HEK293T (cell line): ENCODE results near the gene FAM217B.

Source experiments
- CTCF ChIA-PET: fragments of 350-600 bp; formaldehyde crosslinking; extraction: SDS; loops from one replicate; lab custom pipeline; 2021; ENCODE audit warnings: antibody characterized with exemption, inconsistent platforms; lab: Yijun Ruan, JAX
- POLR2A ChIA-PET: fragments of 350-600 bp; formaldehyde crosslinking; extraction: SDS; loops from one replicate; lab custom pipeline; 2020; ENCODE audit warnings: antibody characterized with exemption, inconsistent platforms; lab: Yijun Ruan, JAX
- DNase-seq: peaks from one replicate; pipeline ENCODE4 v3.0.0; 2012; ENCODE audit warnings: mixed read lengths; ENCODE audit errors: extremely low spot score
- ARNT ChIP-seq: fragments of 450-650 bp; IDR thresholded peaks from 2 replicates; pipeline ENCODE4 v1.6.1; 2017; ENCODE audit warnings: mild to moderate bottlenecking
- BHLHE40 ChIP-seq: fragments of 450-650 bp; IDR thresholded peaks from 2 replicates; pipeline ENCODE4 v1.6.1; 2016; ENCODE audit warnings: mild to moderate bottlenecking, moderate library complexity, borderline replicate concordance
- CTBP1 ChIP-seq: fragments of 450-650 bp; IDR thresholded peaks from 2 replicates; pipeline ENCODE4 v1.6.1; 2016; ENCODE audit warnings: borderline replicate concordance
- ELF4 ChIP-seq: fragments of 450-650 bp; IDR thresholded peaks from 2 replicates; pipeline ENCODE4 v1.6.1; 2017; ENCODE audit warnings: antibody characterized with exemption
- FOXA1 ChIP-seq: fragments of 450-650 bp; IDR thresholded peaks from 2 replicates; pipeline ENCODE4 v1.6.1; 2016; ENCODE audit warnings: mild to moderate bottlenecking
- FOXK2 ChIP-seq: fragments of 450-650 bp; IDR thresholded peaks from 2 replicates; pipeline ENCODE4 v1.6.1; 2016; ENCODE audit warnings: mild to moderate bottlenecking
- FOXM1 ChIP-seq: fragments of 450-650 bp; IDR thresholded peaks from 2 replicates; pipeline ENCODE4 v1.6.1; 2017; ENCODE audit warnings: mild to moderate bottlenecking, borderline replicate concordance
- HDGF ChIP-seq: fragments of 450-650 bp; IDR thresholded peaks from 2 replicates; pipeline ENCODE4 v1.6.1; 2017; ENCODE audit warnings: antibody characterized with exemption, borderline replicate concordance
- L3MBTL2 ChIP-seq: fragments of 450-650 bp; conservative IDR thresholded peaks from 2 replicates; pipeline ENCODE4 v1.6.1; 2016; ENCODE audit warnings: mild to moderate bottlenecking
- LEF1 ChIP-seq: fragments of 450-650 bp; IDR thresholded peaks from 2 replicates; pipeline ENCODE4 v1.6.1; 2017; ENCODE audit warnings: mild to moderate bottlenecking, borderline replicate concordance
- NFRKB ChIP-seq: fragments of 450-650 bp; IDR thresholded peaks from 2 replicates; pipeline ENCODE4 v1.6.1; 2016; ENCODE audit warnings: mild to moderate bottlenecking, moderate library complexity
- SP1 ChIP-seq: fragments of 450-650 bp; IDR thresholded peaks from 2 replicates; pipeline ENCODE4 v1.6.1; 2017
- SUZ12 ChIP-seq: fragments of 450-650 bp; IDR thresholded peaks from 2 replicates; pipeline ENCODE4 v1.6.1; 2016; ENCODE audit warnings: mild to moderate bottlenecking
- TARDBP ChIP-seq: fragments of 450-650 bp; IDR thresholded peaks from 2 replicates; pipeline ENCODE4 v1.6.1; 2016
- ZNF384 ChIP-seq: fragments of 450-650 bp; IDR thresholded peaks from 2 replicates; pipeline ENCODE4 v1.6.1; 2016
- TF ChIP-seq, protein P1 (sequence below): fragments of 450-650 bp; IDR thresholded peaks from 2 replicates; pipeline ENCODE4 v1.6.1; 2016

The FAM217B gene

DNA sequence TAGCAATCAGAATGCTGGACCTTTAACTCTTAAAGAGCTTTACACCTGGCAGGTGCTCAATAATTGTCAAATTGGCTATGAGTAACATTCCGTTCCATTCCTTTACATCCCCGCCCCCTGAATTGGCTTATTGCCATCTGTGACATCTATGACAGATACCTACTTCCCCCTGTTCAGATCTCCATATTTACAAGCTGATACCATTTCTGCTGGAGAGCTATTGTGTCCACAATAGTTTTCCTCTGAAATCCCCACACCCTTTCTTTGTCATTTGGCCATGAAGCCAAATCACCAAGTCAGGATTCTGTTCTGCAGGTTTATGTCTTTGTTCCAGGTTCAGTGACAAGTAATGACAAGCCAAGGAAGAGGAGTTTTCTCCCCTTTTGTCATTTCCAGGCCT, 21.2 kb downstream of the FAM217B start:
- ChIA-PET CTCF (no interaction called here), POLR2A (interaction anchor here (0.6 kb wide), 1 partner anchor 20 kb away, joined by 3 read pairs; no protein-coding TSS in a partner anchor)
- TF ChIP-seq NFRKB (no peak), L3MBTL2 (no peak), SP1 (no peak), ARNT (no peak), FOXK2 (no peak), CTBP1 (no peak), LEF1 (no peak), FOXM1 (no peak), ELF4 (no peak)
- TF ChIP-seq, protein P1, sequence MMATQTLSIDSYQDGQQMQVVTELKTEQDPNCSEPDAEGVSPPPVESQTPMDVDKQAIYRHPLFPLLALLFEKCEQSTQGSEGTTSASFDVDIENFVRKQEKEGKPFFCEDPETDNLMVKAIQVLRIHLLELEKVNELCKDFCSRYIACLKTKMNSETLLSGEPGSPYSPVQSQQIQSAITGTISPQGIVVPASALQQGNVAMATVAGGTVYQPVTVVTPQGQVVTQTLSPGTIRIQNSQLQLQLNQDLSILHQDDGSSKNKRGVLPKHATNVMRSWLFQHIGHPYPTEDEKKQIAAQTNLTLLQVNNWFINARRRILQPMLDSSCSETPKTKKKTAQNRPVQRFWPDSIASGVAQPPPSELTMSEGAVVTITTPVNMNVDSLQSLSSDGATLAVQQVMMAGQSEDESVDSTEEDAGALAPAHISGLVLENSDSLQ, result no peak
- DNase-seq, result no peak

DNA sequence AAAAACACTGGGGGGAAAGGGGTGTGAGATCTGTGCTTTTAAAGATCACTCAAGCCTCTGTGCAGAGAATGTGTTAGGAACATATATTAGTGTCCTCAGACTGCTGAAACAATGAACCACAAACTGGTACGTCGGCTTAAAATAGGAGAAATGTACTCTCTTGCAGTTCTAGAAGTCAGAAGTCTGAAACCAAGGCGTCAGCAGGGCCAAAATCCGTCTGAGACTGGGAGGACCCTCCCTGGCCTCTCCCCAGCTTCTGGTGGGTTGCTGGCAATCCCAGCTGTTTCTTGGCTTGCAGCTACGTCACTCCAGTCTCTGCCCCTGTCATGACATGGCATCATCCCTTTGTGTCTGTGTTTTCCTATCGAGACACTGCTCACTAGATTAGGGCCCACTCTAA, 22.0 kb downstream of the FAM217B start:
- ChIA-PET CTCF (no interaction called here), POLR2A (no interaction called here)
- TF ChIP-seq L3MBTL2 (no peak), CTBP1 (no peak), FOXM1 (no peak), ELF4 (no peak), ZNF384 (no peak), TARDBP (no peak), BHLHE40 (no peak)
- no peak for DNase-seq

DNA sequence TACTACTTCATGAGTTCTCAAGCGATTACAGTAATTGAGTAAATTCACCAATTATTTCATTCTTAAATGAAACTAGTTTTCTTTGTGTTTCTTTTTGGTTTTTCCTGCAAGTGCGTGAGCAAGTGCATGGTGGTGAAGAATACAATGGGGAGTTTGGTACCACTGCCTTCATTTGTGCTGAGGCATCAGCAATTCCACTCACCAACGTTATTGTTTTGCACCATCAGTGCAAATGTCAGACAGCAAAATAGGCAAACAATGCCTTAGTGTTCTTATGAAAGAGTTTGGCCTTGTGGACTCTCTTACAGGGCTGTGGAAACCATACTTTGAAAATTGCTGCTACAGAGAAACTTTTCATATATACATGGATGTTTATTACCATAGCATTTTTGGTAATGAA, 26.2 kb downstream of the FAM217B start:
- TF ChIP-seq ZNF384, result no peak
- DNase-seq, result no peak
- ChIA-PET POLR2A (no interaction called here), CTCF (no interaction called here)

DNA sequence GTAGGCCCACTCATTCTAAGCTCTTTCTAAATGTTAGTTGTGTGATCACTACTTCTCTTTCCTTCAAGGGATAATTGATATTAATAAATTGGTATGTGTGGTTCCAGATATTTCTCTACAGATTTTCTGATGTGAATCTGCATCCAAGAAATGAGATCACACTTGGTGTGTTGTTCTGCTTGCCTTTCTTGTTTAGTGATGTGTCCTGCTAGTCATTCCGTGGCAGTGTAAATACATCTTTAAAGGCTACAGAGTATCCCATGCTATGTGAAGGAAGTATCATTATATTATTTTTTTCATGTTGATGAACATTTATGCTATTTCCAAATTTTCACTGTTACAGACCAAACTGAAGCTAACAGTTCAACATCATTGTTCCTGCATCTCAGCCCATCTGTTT, 31.2 kb downstream of the FAM217B start:
- no peak for DNase-seq
- POLR2A ChIA-PET, result no interaction called here
- CTCF ChIA-PET, result no interaction called here
- TF ChIP-seq BHLHE40 (no peak), HDGF (no peak), L3MBTL2 (no peak), FOXA1 (no peak), NFRKB (no peak), SP1 (no peak)

DNA sequence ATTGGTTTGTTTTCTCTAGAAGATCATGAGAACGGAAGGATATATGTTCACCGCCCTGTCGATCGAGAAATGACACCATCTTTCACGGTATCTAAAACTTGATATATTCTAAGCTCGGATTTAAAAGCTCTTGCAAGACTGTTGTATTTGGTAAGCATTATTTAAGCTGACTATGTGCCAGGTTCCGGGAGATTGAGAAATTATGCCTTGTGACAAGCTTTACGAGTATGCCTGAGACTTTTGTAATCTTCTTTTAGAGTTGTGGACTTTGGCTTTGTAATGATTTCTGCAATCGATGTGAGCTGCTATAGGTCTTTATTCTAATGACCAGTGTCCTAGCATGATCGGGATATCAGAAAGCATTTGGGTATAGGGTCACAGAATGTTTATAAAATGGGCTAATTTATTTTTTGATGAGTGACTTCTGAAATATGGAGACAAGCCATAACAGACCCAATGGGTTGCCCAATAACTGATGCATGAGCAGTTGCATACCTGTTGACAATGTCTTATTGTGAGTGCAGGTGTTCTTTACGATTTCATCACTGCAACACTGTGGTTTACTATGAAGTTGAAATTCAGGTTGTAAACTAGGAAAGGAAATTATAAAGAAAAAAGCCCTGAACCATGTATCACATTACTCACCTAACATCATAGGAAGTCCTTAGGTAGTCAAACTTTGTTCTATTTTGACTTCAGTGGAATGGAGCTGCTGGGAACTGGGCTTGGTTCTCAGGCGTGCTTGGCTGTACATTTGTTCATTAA, 32.0 kb downstream of the FAM217B start:
- ChIA-PET POLR2A (no interaction called here), CTCF (no interaction called here)
- no peak for DNase-seq
- TF ChIP-seq L3MBTL2, result no peak
- TF ChIP-seq HDGF, result no peak
- no peak for TF ChIP-seq SUZ12
- TF ChIP-seq ARNT, result no peak
- no peak for TF ChIP-seq FOXA1
- no peak for TF ChIP-seq LEF1

DNA sequence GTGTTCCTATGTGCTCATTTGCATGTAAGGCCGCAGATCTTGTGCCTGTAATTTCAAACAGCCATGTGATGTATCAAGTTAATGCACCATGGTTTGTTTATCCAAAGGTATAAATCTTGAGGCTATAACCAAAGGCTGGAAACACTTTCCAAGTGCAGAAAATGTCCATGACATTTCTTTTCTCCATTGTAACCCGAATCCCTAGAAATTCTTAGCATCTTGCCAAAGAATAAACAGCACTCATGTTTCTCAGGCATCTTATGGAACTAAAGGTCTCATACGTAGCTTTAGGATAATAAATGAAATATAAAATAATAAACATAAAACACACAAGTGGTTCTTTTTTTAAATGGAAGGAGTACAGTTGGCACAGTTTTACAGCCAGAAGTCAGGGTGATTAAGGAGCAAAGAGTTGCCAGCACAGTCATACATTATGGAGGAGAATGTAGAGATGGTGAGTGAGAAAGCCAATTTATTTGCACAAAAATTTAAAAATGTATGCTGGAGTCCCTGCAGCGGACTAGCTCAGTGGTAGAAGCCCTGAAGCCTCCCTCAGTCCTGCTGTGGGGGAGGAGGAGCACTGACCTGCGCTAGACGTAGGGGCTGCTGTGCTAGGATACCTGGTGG, 36.1 kb downstream of the FAM217B start:
- POLR2A ChIA-PET, result no interaction called here
- TF ChIP-seq SP1 (no peak), BHLHE40 (no peak), ELF4 (no peak), HDGF (no peak), L3MBTL2 (no peak), FOXM1 (no peak), NFRKB (no peak), ARNT (no peak), FOXK2 (no peak), LEF1 (no peak), TARDBP (no peak), ZNF384 (no peak), SUZ12 (no peak), CTBP1 (no peak), FOXA1 (no peak)
- TF ChIP-seq, protein P1, result no peak
- no peak for DNase-seq
- CTCF ChIA-PET, result no interaction called here

DNA sequence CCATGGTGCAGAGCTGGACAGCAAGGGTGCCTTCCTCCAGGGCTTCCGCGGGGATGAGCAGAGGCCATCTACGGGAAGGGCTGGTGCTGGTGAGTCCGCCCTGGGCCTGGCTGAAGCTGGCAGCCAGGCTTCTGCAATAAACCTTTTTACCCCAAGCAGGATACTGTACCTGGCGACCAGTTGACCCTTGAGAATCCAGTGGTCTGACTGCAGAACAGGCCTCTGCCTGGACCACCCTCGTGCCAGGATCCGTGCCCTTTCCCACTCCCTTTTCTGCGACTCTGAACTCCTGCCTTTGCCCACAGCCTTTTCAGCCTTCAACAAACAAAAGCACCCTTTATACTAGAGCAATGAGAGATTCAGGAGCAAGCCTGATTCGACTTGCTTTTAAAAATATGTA, 36.9 kb downstream of the FAM217B start:
- ChIA-PET CTCF (no interaction called here), POLR2A (no interaction called here)
- no peak for TF ChIP-seq FOXM1
- TF ChIP-seq L3MBTL2, result no peak
- no peak for TF ChIP-seq SP1
- no peak for DNase-seq
